ENCODE measurements around the gene C2CD4A.

Gene C2CD4A

DNA sequence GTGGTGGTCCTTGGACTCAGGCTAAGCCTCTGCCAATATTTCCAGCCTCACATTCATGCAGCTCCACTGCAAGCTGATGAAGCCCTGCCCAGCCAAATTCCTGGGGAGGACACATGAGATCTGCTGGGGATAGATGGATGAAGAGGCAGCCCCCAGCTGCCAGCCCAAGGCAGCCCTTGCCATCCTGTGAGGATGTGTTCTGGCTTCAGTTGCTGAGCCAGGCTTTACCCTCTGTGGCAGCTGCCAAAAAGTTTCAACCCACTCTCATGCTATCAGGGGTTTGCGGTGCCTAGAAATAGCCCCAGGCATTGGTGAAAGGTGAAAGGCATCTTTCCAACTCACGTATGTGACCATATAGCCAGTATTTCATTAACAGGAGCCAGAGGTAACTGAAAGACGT lies 37.6 kb downstream of the C2CD4A start:
- no peak for DNase-seq

GRCh38 chr15:62104846-62105245 lies 38.1 kb downstream of the C2CD4A start:
- DNase-seq = no peak

GRCh38 chr15:62105266-62105665 lies 38.5 kb downstream of the C2CD4A start:
- no peak for DNase-seq

DNA sequence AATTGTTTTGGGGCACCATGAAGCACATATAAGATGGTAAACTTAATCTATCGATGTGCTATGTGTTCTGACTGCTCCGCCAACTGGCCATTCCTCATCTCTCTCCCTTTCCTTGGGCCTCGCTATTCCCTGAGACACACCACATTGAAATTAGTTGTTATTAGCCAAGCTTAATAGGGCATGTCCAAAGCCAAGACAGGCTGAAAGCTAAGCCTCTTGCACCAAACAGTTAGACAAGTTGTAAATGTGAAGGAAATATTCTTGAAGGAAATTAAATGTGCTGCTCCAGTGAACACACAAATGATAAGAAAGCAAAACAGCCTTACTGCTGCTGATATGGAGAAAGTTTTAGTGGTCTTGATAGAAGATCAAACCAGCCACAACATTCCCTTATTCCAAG lies 39.3 kb downstream of the C2CD4A start:
- no peak for DNase-seq

- no peak for DNase-seq
Observed at GRCh38 chr15:62107571-62108121, 40.9 kb downstream of the C2CD4A start.

DNA sequence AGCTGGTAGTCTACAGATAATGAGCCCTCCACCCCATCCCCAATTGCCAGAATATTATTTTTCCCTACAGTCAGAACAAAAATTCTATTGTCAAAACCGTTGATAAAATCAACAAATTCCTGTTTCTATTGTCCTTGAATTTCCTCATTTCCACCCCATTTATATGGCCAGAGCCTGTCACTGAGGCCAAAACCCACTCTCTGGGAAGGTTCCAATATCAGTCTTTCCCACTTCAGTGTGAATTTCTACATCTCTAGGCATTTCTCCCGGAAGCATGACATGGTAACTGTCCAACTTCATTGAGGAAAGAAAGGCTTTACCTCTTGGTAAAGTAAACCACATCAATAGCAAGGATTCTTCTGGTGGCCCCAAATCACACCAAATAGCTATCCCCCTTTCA lies 41.6 kb downstream of the C2CD4A start:
- DNase-seq = no peak

- no peak for DNase-seq
Observed at GRCh38 chr15:62109437-62109836, 42.7 kb downstream of the C2CD4A start.

DNA sequence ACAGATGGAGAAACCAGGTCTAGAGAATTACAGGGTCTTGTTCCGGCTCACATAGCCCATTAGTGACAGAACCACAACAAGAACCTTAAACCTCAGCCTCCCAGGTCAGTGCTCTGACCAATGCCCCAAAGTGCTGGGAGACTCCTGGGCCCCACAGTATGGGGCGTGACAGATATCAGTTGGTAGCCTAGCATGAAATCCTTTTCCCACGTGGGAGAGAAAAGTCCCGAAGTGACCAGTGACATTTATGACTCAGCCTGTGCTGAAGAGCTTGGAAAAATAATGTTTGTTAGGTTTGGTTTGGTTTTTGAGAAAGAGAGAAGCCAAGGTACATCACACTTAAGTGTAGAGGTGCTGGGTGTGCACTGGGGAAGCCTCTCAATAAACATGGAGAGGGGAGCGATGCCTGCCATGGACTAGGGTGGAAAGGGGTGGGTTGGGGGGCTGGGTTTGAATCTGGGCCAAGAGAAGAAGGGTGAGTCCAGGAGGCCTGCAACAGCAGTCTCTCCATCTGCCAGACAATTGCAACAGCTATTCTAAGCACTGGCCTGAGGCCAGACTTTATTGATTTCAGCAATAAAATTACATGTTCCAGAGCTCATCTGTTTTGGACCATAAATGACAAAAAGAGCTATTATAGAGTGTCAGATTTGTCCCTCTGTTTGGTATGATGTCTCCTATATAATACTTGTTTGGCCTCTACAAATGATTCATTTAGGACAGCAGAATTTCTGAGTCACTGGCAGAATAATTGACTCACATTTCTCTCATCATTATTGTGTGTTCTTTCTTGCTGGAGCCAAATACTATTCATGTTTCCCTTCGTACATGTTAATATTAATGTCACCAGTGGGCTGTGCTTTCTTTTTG lies 43.4 kb downstream of the C2CD4A start:
- no peak for DNase-seq

- no peak for DNase-seq
Observed at GRCh38 chr15:62112081-62112480, 45.3 kb downstream of the C2CD4A start.

DNA sequence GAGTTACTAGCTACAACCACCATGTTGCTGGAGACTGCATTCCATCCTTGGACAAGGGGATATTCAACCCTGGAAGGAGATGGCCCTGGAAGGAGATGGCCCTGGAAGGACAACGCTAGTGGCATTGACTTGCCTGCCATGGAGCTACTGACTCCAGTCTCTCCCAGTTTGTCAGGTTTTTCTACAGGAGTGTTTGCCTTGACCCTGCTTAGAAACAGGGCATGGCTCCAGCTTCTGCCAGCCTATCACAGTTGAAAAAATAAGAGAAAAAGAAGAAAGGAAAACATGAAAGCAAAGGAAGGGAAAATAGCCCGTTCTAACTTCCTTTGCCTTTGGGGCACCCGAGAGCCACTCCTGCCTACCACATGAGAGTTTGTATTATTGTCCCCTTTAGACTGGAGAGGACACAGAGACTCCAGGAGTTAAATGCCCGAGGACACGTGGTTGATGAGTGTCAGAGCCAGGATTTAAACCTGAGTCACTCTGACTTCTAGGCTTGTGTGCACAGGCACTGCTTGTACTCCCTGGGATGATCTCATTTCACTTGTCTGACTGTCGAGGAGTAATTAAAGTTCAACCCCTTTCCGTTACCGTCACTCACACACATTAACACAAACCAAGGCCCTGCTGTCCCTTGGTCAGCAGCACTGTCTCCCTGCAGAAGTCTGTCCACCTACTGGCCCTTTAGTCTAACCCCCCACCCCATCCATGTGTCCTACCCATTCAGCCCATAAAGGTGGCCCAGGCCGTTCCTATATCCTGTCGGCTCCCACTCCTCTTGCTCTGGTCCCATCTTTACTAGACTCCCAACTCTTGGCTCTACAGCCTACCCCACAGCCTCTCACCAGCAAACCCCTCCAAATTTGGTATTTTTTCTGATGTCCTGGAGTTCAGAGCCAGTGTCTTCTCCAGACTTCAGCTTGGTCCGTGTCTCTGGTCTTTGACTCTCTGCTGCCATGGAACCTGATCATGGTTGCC lies 46.1 kb downstream of the C2CD4A start:
- DNase-seq = no peak

- DNase-seq = no peak
Observed at GRCh38 chr15:62115847-62116246, 49.1 kb downstream of the C2CD4A start.

- no peak for DNase-seq
Observed at GRCh38 chr15:62118520-62119226, 51.9 kb downstream of the C2CD4A start.

DNA sequence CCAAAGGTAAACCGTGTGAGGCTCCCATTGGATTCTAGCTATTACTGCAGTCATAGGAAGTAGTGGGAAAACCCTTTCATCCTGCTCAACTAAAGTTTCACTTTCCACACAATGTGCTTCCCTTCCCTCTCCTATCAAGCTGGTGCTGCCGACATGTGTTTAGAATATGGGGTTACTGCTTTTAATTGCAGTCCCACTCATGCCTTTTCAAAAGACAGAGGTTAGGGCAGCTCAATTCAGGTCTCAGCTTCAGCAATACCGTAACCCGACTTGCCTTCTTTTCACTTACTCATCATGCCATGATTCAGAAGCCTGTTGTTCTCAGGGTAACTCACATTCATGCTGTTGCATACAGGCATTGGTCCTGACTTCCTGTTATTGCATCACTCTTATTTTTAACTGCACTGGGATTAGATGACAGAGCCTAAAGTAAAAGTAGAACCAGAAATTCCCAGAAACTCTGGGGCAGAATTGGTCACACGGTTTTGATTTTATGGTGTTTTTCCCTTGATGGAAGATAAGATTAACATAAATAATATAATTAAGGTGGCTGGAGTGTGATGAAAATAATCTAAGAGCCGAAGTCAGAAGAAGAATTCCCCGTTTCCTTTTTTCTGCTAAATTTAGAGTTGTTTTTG lies 52.6 kb downstream of the C2CD4A start:
- peak; percentile 60 to 68 for DNase-seq

DNA sequence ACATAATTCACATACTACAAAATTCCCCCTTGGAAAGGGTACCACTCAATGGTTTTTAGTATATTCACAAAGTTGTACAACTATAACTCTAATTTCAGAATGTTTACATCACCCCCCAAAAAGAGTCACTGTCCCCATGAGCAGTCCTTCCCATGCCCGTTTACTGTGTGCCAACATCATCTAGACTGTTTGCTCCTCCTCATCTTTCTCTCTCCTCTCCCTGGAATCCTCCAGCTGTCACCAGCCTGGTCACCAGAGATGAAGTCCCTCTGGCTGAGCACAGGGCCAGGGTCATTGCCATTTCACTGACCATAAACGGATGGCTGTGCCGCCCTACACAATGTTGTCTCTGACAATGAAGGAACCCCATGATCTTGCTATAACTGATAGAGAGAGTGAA lies 53.1 kb downstream of the C2CD4A start:
- DNase-seq = no peak

All from AML-193 (cell line).